Measurements from ENCODE around the gene FANCB.

Gene FANCB

GRCh38 chrX:14884714-14885113 is 11.8 kb upstream of the FANCB start:
- H3K4me3 ChIP-seq (ENCODE audit: control insufficient read depth, low read depth, low read length) = no peak overlapping the region
- no peak for DNase-seq (ENCODE audit: low read depth)
- TF ChIP-seq CTCF (conservative IDR thresholded peaks at IDR 0.05; ENCODE audit: control insufficient read depth, insufficient read depth, low read depth, low read length) = no peak

- H3K4me3 ChIP-seq (ENCODE audit: control insufficient read depth, low read depth, low read length) = no peak overlapping the region
- no peak for DNase-seq (ENCODE audit: low read depth)
- no peak for TF ChIP-seq CTCF (conservative IDR thresholded peaks at IDR 0.05; ENCODE audit: control insufficient read depth, insufficient read depth, low read depth, low read length)
These were observed 11.0 kb upstream of the FANCB start for GRCh38 chrX:14883826-14884225.

DNA sequence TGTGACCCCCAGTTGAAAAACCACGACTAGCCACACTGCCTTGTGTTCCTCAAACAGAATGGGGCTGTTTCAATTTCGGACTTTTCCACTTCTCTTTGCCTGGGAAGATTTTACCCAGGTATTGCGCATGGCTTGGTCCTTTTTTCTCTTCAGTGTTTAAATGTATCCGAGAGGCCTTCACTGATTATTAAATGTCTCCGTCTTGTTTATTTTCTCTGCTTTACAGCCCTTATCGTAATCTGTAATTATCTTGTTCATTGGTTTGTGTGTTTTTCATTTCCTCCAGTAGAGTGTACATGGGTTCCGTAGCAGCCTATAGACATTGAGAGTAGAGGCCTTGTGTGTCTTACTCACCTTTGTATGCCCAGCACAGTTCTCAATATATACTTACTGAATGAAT is 2.8 kb upstream of the FANCB start:
- TF ChIP-seq CTCF (conservative IDR thresholded peaks at IDR 0.05; ENCODE audit: control insufficient read depth, insufficient read depth, low read depth, low read length) = no peak
- no peak overlapping the region for H3K4me3 ChIP-seq (ENCODE audit: control insufficient read depth, low read depth, low read length)

DNA sequence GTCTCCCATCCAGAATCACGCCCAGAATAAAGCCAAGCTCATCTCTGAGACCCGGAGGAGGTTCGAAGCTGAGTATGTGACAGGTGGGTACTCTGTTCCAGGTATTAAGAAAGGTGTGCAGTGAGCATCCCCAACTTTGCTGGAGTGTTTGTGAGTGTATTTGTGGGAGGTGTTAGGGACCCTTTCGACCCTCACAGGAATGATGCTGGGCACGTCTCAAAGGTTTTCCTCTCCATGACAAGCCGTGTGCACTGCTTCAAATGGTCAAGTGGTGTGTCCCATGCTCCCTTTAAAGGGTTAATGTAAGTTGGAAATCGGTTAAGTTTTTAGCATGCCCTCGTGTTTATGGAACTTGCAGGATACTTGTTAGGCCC is 794 bp upstream of the FANCB start:
- DNase-seq (ENCODE audit: low read depth) = no peak
- TF ChIP-seq CTCF (conservative IDR thresholded peaks at IDR 0.05; ENCODE audit: control insufficient read depth, insufficient read depth, low read depth, low read length) = no peak
- H3K4me3 ChIP-seq (ENCODE audit: control insufficient read depth, low read depth, low read length) = peak overlapping the region; percentile 78

More for the DNA sequence above, 2.8 kb upstream of the FANCB start:
- no peak for DNase-seq (ENCODE audit: low read depth)

DNA sequence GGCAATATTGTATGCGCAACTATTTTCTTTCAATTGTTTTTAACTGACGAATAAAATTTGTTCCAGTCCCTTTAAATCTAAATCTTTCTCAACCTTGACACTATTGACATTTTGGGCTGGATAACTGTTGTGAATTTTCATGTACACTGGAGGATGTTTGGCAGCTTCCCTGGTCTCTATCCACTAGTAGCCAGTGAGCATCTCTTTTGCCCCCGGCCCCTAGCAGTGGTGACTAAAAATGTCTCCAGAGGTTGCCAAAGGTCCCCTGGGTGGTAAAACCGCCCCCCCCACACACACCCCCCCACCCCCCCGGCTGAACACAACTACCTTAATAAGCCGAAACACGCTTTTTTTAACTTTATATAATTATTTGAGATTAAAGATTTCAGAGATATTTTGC is 514 bp downstream of the FANCB start:
- DNase-seq (ENCODE audit: low read depth) = no peak
- H3K4me3 ChIP-seq (ENCODE audit: control insufficient read depth, low read depth, low read length) = peak overlapping the region; percentile 70
- TF ChIP-seq CTCF (conservative IDR thresholded peaks at IDR 0.05; ENCODE audit: control insufficient read depth, insufficient read depth, low read depth, low read length) = no peak

DNA sequence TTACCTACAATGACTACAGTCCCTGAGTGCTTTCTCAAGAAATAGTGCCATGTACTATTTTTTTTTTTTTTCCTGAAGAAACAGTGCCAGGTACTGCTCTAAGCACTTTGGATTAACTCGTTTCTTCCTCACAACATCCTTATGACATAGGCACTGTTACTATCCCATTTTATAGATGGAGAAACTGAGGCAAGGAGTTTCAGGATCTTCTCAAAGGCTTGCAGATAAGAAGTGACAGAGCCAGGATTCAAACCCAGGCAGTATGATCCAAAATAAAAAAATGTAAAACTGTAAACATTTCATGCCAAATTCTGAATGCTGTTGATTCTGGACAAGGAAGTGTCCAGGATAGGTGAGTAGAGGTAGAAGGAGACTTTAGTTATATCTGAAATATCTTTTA is 1.1 kb downstream of the FANCB start:
- H3K4me3 ChIP-seq (ENCODE audit: control insufficient read depth, low read depth, low read length) = no peak overlapping the region
- no peak for TF ChIP-seq CTCF (conservative IDR thresholded peaks at IDR 0.05; ENCODE audit: control insufficient read depth, insufficient read depth, low read depth, low read length)
- DNase-seq (ENCODE audit: low read depth) = no peak

DNA sequence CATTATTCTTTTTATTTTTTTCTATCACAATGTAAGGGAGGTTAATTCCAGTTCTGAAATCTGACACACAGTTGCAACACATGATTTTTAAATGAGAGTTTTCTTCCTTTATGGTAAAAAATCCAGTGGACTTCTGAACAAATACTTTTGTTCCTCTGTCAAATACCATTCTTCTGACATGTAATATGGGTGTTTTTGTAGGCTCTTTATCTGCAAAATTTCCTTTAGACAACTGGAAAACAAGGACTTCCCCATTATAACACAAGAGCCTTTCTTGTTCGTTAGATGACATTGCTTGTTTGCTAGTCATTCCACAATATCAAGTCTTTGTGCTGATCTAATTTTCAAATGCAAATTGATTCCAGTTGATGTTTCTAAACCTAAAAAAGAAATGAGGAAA is 7.7 kb downstream of the FANCB start:
- TF ChIP-seq CTCF (conservative IDR thresholded peaks at IDR 0.05; ENCODE audit: control insufficient read depth, insufficient read depth, low read depth, low read length) = no peak
- DNase-seq (ENCODE audit: low read depth) = peak; percentile 7

More for the DNA sequence above, 7.7 kb downstream of the FANCB start:
- no peak overlapping the region for H3K4me3 ChIP-seq (ENCODE audit: control insufficient read depth, low read depth, low read length)
